HL-60 (cell line): ENCODE measurements around the gene TMEM80.

Experiments
- CTCF ChIP-seq: IDR thresholded peaks from one replicate; pipeline ENCODE4 v1.5.1; 2011; ENCODE audit warnings: low read length, control low read depth, inconsistent platforms; ENCODE audit not compliant: insufficient read depth
- POLR2AphosphoS5 ChIP-seq: IDR thresholded peaks from 2 replicates; pipeline ENCODE4 v1.6.1; 2012; ENCODE audit warnings: low read depth
- REST ChIP-seq: IDR thresholded peaks from 2 replicates; pipeline ENCODE4 v1.6.1; 2012; ENCODE audit warnings: low read depth; ENCODE audit not compliant: insufficient replicate concordance
- SPI1 ChIP-seq: IDR thresholded peaks from 2 replicates; pipeline ENCODE4 v1.6.1; 2012; ENCODE audit warnings: low read depth, mild to moderate bottlenecking, borderline replicate concordance

- TF ChIP-seq POLR2AphosphoS5 (no peak), CTCF (no peak), REST (no peak), SPI1 (no peak)
Measured at GRCh38 chr11:686451-687243, 9.0 kb upstream of the TMEM80 start.
